ENCODE data around the gene PLXNA4. TPM values are rescaled to one million over a fixed set of nuclear protein-coding genes. Genes with fewer than 3 reads are reported as not detected.

PLXNA4 gene
- total RNA-seq, 2 donors from 2014 or later: 12.2 to 27.7 TPM

DNA sequence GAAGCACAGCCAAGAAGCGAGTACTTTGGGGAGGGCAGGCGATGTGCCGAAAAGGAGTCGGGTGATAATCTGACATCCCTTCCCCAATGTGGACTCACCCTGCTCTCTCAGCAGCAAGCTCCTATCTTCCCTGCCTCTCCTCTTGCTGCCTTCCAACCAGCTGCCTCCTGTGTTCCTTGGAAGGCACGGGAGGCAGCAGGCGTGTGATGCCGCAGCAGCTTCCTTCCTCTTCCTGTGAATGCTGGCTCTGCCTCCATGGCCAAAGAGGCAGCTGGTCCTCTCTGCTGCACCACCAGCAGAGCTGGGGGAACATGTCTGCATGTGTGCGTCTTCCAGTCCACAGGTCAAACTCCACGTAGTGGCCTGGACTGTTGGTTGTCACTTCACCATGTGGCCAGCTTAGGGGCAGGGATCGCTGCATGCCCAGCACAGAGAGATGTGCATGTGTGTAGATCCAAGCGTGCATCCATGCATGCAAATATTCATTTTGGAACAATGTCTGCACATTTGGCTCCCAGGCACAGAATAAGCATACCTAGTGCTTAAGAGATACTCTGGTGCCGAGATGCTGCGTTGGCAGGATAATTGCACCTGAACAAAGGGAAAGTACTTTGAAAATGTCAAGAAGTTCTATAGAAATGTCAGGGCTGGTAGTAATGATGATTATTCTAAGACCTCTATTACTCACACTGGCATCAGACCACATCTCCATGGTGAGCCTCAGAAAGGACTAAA is 499.8 kb downstream of the PLXNA4 start:
- no peaks in the 10 kb centered on the region for H3K27me3 ChIP-seq (replicated peaks; ENCODE audit: insufficient read depth)
- H3K4me3 ChIP-seq: no peak overlapping the region
- no peak for DNase-seq (ENCODE audit: low spot score)
- TF ChIP-seq, protein P1, sequence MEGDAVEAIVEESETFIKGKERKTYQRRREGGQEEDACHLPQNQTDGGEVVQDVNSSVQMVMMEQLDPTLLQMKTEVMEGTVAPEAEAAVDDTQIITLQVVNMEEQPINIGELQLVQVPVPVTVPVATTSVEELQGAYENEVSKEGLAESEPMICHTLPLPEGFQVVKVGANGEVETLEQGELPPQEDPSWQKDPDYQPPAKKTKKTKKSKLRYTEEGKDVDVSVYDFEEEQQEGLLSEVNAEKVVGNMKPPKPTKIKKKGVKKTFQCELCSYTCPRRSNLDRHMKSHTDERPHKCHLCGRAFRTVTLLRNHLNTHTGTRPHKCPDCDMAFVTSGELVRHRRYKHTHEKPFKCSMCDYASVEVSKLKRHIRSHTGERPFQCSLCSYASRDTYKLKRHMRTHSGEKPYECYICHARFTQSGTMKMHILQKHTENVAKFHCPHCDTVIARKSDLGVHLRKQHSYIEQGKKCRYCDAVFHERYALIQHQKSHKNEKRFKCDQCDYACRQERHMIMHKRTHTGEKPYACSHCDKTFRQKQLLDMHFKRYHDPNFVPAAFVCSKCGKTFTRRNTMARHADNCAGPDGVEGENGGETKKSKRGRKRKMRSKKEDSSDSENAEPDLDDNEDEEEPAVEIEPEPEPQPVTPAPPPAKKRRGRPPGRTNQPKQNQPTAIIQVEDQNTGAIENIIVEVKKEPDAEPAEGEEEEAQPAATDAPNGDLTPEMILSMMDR (IDR thresholded peaks at IDR 0.05): no peak
- no peaks in the 10 kb centered on the region for H3K36me3 ChIP-seq
- H3K4me1 ChIP-seq (ENCODE audit: control insufficient read depth in 1 of 2, low read depth in 2 of 2): peaks cover 10 to 16% of the 10 kb centered on the region in 2 donors
- H3K9me3 ChIP-seq: no peaks in the 10 kb centered on the region
- no peak for ATAC-seq (ENCODE audit: insufficient number of reproducible peaks, low FRiP score, low read depth)
- no peak overlapping the region for H3K27ac ChIP-seq

- Histone ChIP-seq H3K4me1 (ENCODE audit: control insufficient read depth in 1 of 2, low read depth in 2 of 2) (peaks cover 2 to 6% of the 10 kb centered on the region in 2 donors), H3K9me3 (no peaks in the 10 kb centered on the region), H3K36me3 (no peaks in the 10 kb centered on the region), H3K27ac (no peak overlapping the region), H3K27me3 (replicated peaks; ENCODE audit: insufficient read depth) (no peaks in the 10 kb centered on the region), H3K4me3 (no peak overlapping the region)
- ATAC-seq (ENCODE audit: insufficient number of reproducible peaks, low FRiP score, low read depth) (no peak), DNase-seq (ENCODE audit: low spot score) (no peak)
- TF ChIP-seq, protein P1 (IDR thresholded peaks at IDR 0.05): no peak
These were observed 500.8 kb downstream of the PLXNA4 start for GRCh38 chr7:132075515-132075914.

GRCh38 chr7:132073920-132074589 is 502.2 kb downstream of the PLXNA4 start:
- H3K27me3 ChIP-seq (replicated peaks; ENCODE audit: insufficient read depth): no peaks in the 10 kb centered on the region
- H3K9me3 ChIP-seq: no peaks in the 10 kb centered on the region
- no peak for DNase-seq (ENCODE audit: low spot score)
- TF ChIP-seq, protein P1 (IDR thresholded peaks at IDR 0.05): no peak
- no peak for ATAC-seq (ENCODE audit: insufficient number of reproducible peaks, low FRiP score, low read depth)
- no peak overlapping the region for H3K4me3 ChIP-seq
- H3K36me3 ChIP-seq: no peaks in the 10 kb centered on the region
- no peaks in the 10 kb centered on the region for H3K4me1 ChIP-seq (ENCODE audit: control insufficient read depth in 1 of 2, low read depth in 2 of 2)
- H3K27ac ChIP-seq: no peak overlapping the region

Measured in thoracic aorta (tissue), 2 donors.